ENCODE results near the gene NRN1L. TPM values are rescaled to one million over a fixed set of nuclear protein-coding genes. Genes with fewer than 3 reads are reported as not detected.
"Not testable (repeated sequence)": the region's sequence is repeated elsewhere in the genome, so short reads cannot be mapped to it uniquely, and the experiment has no call there.

Gene NRN1L
- total RNA-seq (0.75 TPM), polyA plus RNA-seq (ENCODE audit: insufficient read depth in 1 of 8, insufficient read length in 8 of 8, low replicate concordance in 1 of 8) (1 to 10 TPM in 1 of 8 donors, under 1 TPM in 5, not detected in 2; 0.24 to 1.3 (median 0.79) TPM)
- long read RNA-seq, donor 1: 0 reads
- long read RNA-seq, donor 2: 0 reads
- long read RNA-seq, donor 3: 0 reads
- long read RNA-seq, donor 4: 0 reads
- long read RNA-seq, donor 5: 0 reads
- long read RNA-seq, donor 6, partial matches to known transcripts: 0 of 1 reads
- long read RNA-seq, donor 6, other reads (novel, unspliced or antisense): 0 of 1 reads
- long read RNA-seq, donor 7: 0 reads
- long read RNA-seq, donor 8, partial matches to known transcripts: 0 of 1 reads
- long read RNA-seq, donor 8, other reads (novel, unspliced or antisense): 0 of 1 reads
- long read RNA-seq, donor 9, partial matches to known transcripts: 0 of 1 reads
- long read RNA-seq, donor 9, other reads (novel, unspliced or antisense): 0 of 1 reads
- long read RNA-seq, donor 10: 0 reads
- long read RNA-seq, donor 11: 0 reads

GRCh38 chr16:67884684-67885083 lies at the start of gene NRN1L:
Gene NRN1L, plus strand, starts transcription at chr16:67884885. Its CDS starts 19 bp downstream, at chr16:67884904.
- Histone ChIP-seq H3K36me3 (ENCODE audit: control insufficient read depth, insufficient read depth, low read length) (peaks cover 63% of the 10 kb centered on the region), H3K27ac (ENCODE audit: low read length) (peak within 1 kb of the TSS; percentile 100), H3K4me1 (ENCODE audit: control insufficient read depth, insufficient read depth, low read length) (peaks cover 65% of the 10 kb centered on the region), H3K9me3 (replicated peaks; ENCODE audit: control insufficient read depth, low read depth, low read length) (no peaks in the 10 kb centered on the region), H3K4me3 (ENCODE audit: low read length) (no peak within 1 kb of the TSS), H3K27me3 (ENCODE audit: control insufficient read depth, insufficient read depth, low read length) (no peaks in the 10 kb centered on the region)
- WGBS (ENCODE audit: insufficient coverage): 5% methylated on average over 21 of the region's 22 CpGs
- DNase-seq: peak; percentile 94

- DNase-seq; H3K27me3 ChIP-seq (ENCODE audit: control insufficient read depth, insufficient read depth, low read length); H3K27ac ChIP-seq (ENCODE audit: low read length); H3K36me3 ChIP-seq (ENCODE audit: control insufficient read depth, insufficient read depth, low read length); H3K9me3 ChIP-seq (replicated peaks; ENCODE audit: control insufficient read depth, low read depth, low read length); H3K4me3 ChIP-seq (ENCODE audit: low read length): not testable (repeated sequence)
- WGBS (ENCODE audit: insufficient coverage): 92% methylated on average over 7 of the region's 10 CpGs
- peaks cover 20% of the 10 kb centered on the region for H3K4me1 ChIP-seq (ENCODE audit: control insufficient read depth, insufficient read depth, low read length)
These were observed 47.5 kb upstream of the NRN1L start for GRCh38 chr16:67837190-67837589.

GRCh38 chr16:67837811-67838210 lies 46.9 kb upstream of the NRN1L start:
- H3K4me1 ChIP-seq (ENCODE audit: control insufficient read depth, insufficient read depth, low read length): peaks cover 16% of the 10 kb centered on the region
- no peak overlapping the region for H3K27ac ChIP-seq (ENCODE audit: low read length)
- 100% methylated on average over 1 of the region's 2 CpGs for WGBS (ENCODE audit: insufficient coverage)
- no peaks in the 10 kb centered on the region for H3K9me3 ChIP-seq (replicated peaks; ENCODE audit: control insufficient read depth, low read depth, low read length)
- no peak overlapping the region for H3K4me3 ChIP-seq (ENCODE audit: low read length)
- H3K36me3 ChIP-seq (ENCODE audit: control insufficient read depth, insufficient read depth, low read length): no peaks in the 10 kb centered on the region
- no peaks in the 10 kb centered on the region for H3K27me3 ChIP-seq (ENCODE audit: control insufficient read depth, insufficient read depth, low read length)
- no peak for DNase-seq

- Histone ChIP-seq H3K27ac (ENCODE audit: low read length) (peak overlapping the region; percentile 96), H3K9me3 (replicated peaks; ENCODE audit: control insufficient read depth, low read depth, low read length) (no peaks in the 10 kb centered on the region), H3K4me3 (ENCODE audit: low read length) (peak overlapping the region; percentile 60), H3K27me3 (ENCODE audit: control insufficient read depth, insufficient read depth, low read length) (no peaks in the 10 kb centered on the region), H3K4me1 (ENCODE audit: control insufficient read depth, insufficient read depth, low read length) (peaks cover 43% of the 10 kb centered on the region), H3K36me3 (ENCODE audit: control insufficient read depth, insufficient read depth, low read length) (peaks cover 5% of the 10 kb centered on the region)
- no peak for DNase-seq
- WGBS (ENCODE audit: insufficient coverage): 46% methylated on average over 17 of the region's 17 CpGs
These were observed 43.4 kb upstream of the NRN1L start for GRCh38 chr16:67841198-67841815.

- no peaks in the 10 kb centered on the region for H3K27me3 ChIP-seq (ENCODE audit: control insufficient read depth, insufficient read depth, low read length)
- H3K9me3 ChIP-seq (replicated peaks; ENCODE audit: control insufficient read depth, low read depth, low read length): no peaks in the 10 kb centered on the region
- peaks cover 5% of the 10 kb centered on the region for H3K36me3 ChIP-seq (ENCODE audit: control insufficient read depth, insufficient read depth, low read length)
- DNase-seq: peak; percentile 98
- peak within 1 kb of the TSS; percentile 96 for H3K27ac ChIP-seq (ENCODE audit: low read length)
- H3K4me1 ChIP-seq (ENCODE audit: control insufficient read depth, insufficient read depth, low read length): peaks cover 44% of the 10 kb centered on the region
- WGBS (ENCODE audit: insufficient coverage): under 1% methylated on average over 83 of the region's 83 CpGs
- H3K4me3 ChIP-seq (ENCODE audit: low read length): peak within 1 kb of the TSS; percentile 71
These were observed 42.7 kb upstream of the NRN1L start, which contains the start of gene THAP11 for GRCh38 chr16:67841816-67842508. Gene THAP11, plus strand, starts transcription at chr16:67842320. Its CDS starts 235 bp downstream, at chr16:67842555.

GRCh38 chr16:67842509-67843342 lies 42.0 kb upstream of the NRN1L start:
- peak; percentile 49 for DNase-seq
- H3K4me3 ChIP-seq (ENCODE audit: low read length): peak overlapping the region; percentile 71
- WGBS (ENCODE audit: insufficient coverage): under 1% methylated on average over 66 of the region's 67 CpGs
- no peaks in the 10 kb centered on the region for H3K27me3 ChIP-seq (ENCODE audit: control insufficient read depth, insufficient read depth, low read length)
- no peaks in the 10 kb centered on the region for H3K9me3 ChIP-seq (replicated peaks; ENCODE audit: control insufficient read depth, low read depth, low read length)
- peaks cover 46% of the 10 kb centered on the region for H3K4me1 ChIP-seq (ENCODE audit: control insufficient read depth, insufficient read depth, low read length)
- H3K36me3 ChIP-seq (ENCODE audit: control insufficient read depth, insufficient read depth, low read length): peaks cover 5% of the 10 kb centered on the region
- H3K27ac ChIP-seq (ENCODE audit: low read length): peak overlapping the region; percentile 71

GRCh38 chr16:67843343-67843765 lies 41.3 kb upstream of the NRN1L start:
- H3K9me3 ChIP-seq (replicated peaks; ENCODE audit: control insufficient read depth, low read depth, low read length): no peaks in the 10 kb centered on the region
- DNase-seq: no peak
- H3K27ac ChIP-seq (ENCODE audit: low read length): peak overlapping the region; percentile 71
- 11% methylated on average over 10 of the region's 11 CpGs for WGBS (ENCODE audit: insufficient coverage)
- H3K36me3 ChIP-seq (ENCODE audit: control insufficient read depth, insufficient read depth, low read length): peaks cover 5% of the 10 kb centered on the region
- H3K4me3 ChIP-seq (ENCODE audit: low read length): peak overlapping the region; percentile 71
- H3K4me1 ChIP-seq (ENCODE audit: control insufficient read depth, insufficient read depth, low read length): peaks cover 52% of the 10 kb centered on the region
- no peaks in the 10 kb centered on the region for H3K27me3 ChIP-seq (ENCODE audit: control insufficient read depth, insufficient read depth, low read length)

GRCh38 chr16:67844497-67844896 lies 40.2 kb upstream of the NRN1L start:
- H3K4me3 ChIP-seq (ENCODE audit: low read length): no peak overlapping the region
- peak; percentile 26 for DNase-seq
- no peak overlapping the region for H3K27ac ChIP-seq (ENCODE audit: low read length)
- H3K27me3 ChIP-seq (ENCODE audit: control insufficient read depth, insufficient read depth, low read length): no peaks in the 10 kb centered on the region
- H3K36me3 ChIP-seq (ENCODE audit: control insufficient read depth, insufficient read depth, low read length): peaks cover 9% of the 10 kb centered on the region
- WGBS (ENCODE audit: insufficient coverage): 40% methylated on average over 4 of the region's 4 CpGs
- peaks cover 56% of the 10 kb centered on the region for H3K4me1 ChIP-seq (ENCODE audit: control insufficient read depth, insufficient read depth, low read length)
- no peaks in the 10 kb centered on the region for H3K9me3 ChIP-seq (replicated peaks; ENCODE audit: control insufficient read depth, low read depth, low read length)

GRCh38 chr16:67845291-67846062 lies 39.2 kb upstream of the NRN1L start:
- no peak for DNase-seq
- H3K4me3 ChIP-seq (ENCODE audit: low read length): peak overlapping the region; percentile 88
- 53% methylated on average over 5 of the region's 5 CpGs for WGBS (ENCODE audit: insufficient coverage)
- peaks cover 56% of the 10 kb centered on the region for H3K4me1 ChIP-seq (ENCODE audit: control insufficient read depth, insufficient read depth, low read length)
- H3K36me3 ChIP-seq (ENCODE audit: control insufficient read depth, insufficient read depth, low read length): peaks cover 9% of the 10 kb centered on the region
- H3K27ac ChIP-seq (ENCODE audit: low read length): peak overlapping the region; percentile 99
- H3K27me3 ChIP-seq (ENCODE audit: control insufficient read depth, insufficient read depth, low read length): no peaks in the 10 kb centered on the region
- no peaks in the 10 kb centered on the region for H3K9me3 ChIP-seq (replicated peaks; ENCODE audit: control insufficient read depth, low read depth, low read length)

All from muscle of leg (tissue), 16 donors.